Type B pancreatic cell (in vitro differentiated cells): ENCODE results near the gene LZTS3. TPM values are rescaled to one million over a fixed set of nuclear protein-coding genes. Genes with fewer than 3 reads are reported as not detected.

Source experiments
- DNase-seq: peaks from one replicate; pipeline ENCODE4 v3.0.0; 2021; ENCODE audit warnings: mixed read lengths; ENCODE audit not compliant: unreplicated experiment; ENCODE audit errors: extremely low spot score
- H3K27ac Mint-ChIP-seq: 2 replicates; pipeline ENCODE4 v1.8.0; 2021; ENCODE audit warnings: mild to moderate bottlenecking, mixed read lengths
- H3K27me3 Mint-ChIP-seq: 2 replicates; pipeline ENCODE4 v1.8.0; 2021; ENCODE audit warnings: mixed read lengths
- H3K36me3 Mint-ChIP-seq: 2 replicates; pipeline ENCODE4 v1.8.0; 2021; ENCODE audit warnings: mixed read lengths
- H3K4me1 Mint-ChIP-seq: one replicate; pipeline ENCODE4 v1.8.0; 2021; ENCODE audit warnings: mixed read lengths; ENCODE audit not compliant: unreplicated experiment
- H3K4me3 Mint-ChIP-seq: 2 replicates; pipeline ENCODE4 v1.8.0; 2021; ENCODE audit warnings: mild to moderate bottlenecking, mixed read lengths
- H3K9me3 Mint-ChIP-seq: 2 replicates; pipeline ENCODE4 v1.8.0; 2021; ENCODE audit warnings: mixed read lengths
- CTCF ChIP-seq: fragments of 200-600 bp; sonication (generic); conservative IDR thresholded peaks from 2 replicates; pipeline ENCODE4 v1.5.0; 2021; ENCODE audit warnings: antibody characterized with exemption, mild to moderate bottlenecking
- total RNA-seq: library from RNA; stranded (reverse); gene quantifications from 2 replicates; pipeline ENCODE4 v1.2.1, GENCODE V29; 2021; ENCODE audit warnings: low replicate concordance

Gene LZTS3
- total RNA-seq, 1 donor from 2014 or later = 17.3 TPM

DNA sequence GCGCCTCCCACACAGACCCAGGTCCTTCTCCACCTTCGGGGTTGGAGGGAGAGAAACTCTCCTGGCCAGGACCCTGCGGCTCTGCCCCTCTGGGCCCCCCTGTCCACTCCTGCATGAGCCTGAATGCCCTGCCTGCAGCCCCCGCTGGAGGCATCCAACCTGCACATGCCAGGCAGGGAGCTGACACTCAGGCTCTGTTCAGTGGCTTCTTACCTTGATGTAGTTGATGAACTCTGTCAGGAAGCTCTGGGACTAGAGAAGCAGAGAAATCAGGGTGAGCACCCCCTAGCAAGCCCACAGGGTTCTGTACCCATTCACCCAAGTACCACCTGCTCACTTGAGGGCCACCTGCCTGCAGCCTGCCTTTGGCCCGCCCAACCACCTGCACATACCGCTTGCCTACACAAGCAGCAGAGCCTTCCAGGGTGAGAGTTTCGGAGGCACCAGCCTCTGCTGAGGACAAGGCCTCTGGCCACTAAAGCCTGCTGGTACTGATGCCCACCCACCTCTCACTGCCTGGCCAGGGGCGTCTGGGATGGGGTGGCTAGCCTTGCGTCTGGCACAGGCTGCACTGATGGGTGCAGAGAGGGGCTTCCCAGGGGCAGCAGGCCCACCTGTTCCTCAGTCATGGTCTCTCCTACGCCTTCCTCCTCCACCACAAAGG is 21.4 kb upstream of the LZTS3 start:
- Mint-ChIP-seq H3K4me1 (no peaks in the 10 kb centered on the region), H3K27ac (no peak overlapping the region), H3K9me3 (no peaks in the 10 kb centered on the region), H3K27me3 (no peaks in the 10 kb centered on the region), H3K4me3 (no peak overlapping the region), H3K36me3 (peaks cover 42% of the 10 kb centered on the region)
- TF ChIP-seq CTCF = no peak
- no peak for DNase-seq

GRCh38 chr20:3193806-3194616 is 20.7 kb upstream of the LZTS3 start:
- DNase-seq = no peak
- peaks cover 38% of the 10 kb centered on the region for H3K36me3 Mint-ChIP-seq
- no peak for TF ChIP-seq CTCF
- H3K27me3 Mint-ChIP-seq = no peaks in the 10 kb centered on the region
- H3K4me1 Mint-ChIP-seq = no peaks in the 10 kb centered on the region
- no peak overlapping the region for H3K4me3 Mint-ChIP-seq
- no peak overlapping the region for H3K27ac Mint-ChIP-seq
- no peaks in the 10 kb centered on the region for H3K9me3 Mint-ChIP-seq

DNA sequence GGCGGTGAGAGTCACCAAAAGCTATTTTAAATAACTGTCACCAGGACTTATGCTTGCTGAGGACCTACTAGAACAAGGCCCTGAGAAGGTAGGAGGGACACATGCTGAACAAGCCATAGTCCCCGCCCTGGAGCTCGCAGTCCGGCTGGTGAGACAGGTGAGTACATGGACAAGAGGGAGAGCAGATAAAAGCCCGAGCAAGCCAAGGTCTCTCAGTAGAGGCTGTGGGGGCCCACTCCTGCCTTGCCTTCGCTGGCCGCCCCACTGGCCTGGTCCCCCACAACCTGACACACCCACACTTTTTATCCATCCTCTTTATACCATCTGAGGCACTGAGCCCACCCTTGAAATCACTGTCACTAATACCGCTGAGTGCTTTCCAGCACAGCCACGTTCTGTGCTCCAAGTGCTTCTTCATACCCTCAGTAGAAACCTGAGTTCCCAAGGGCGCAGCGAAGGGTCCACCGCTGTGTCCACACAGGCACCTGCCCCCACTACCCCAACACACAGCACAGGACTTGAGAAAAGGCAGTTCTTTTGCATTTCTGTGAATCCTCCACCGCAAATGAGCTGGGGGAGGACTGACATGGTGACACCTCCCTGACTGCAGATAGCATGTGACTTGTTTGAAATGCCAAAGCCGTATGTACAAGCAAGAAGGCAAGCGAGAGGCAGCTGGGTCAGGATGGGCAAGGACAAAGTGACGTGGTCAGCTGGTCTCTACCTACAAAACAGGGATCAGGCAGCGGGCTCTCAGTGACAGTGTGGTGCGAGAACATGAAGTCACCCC is 19.1 kb upstream of the LZTS3 start:
- Mint-ChIP-seq H3K4me3 (no peak overlapping the region), H3K27me3 (no peaks in the 10 kb centered on the region), H3K4me1 (no peaks in the 10 kb centered on the region), H3K27ac (no peak overlapping the region), H3K36me3 (peaks cover 36% of the 10 kb centered on the region), H3K9me3 (no peaks in the 10 kb centered on the region)
- no peak for TF ChIP-seq CTCF
- DNase-seq = no peak

GRCh38 chr20:3190681-3191111 is 17.3 kb upstream of the LZTS3 start:
- no peaks in the 10 kb centered on the region for H3K9me3 Mint-ChIP-seq
- H3K27me3 Mint-ChIP-seq = no peaks in the 10 kb centered on the region
- H3K4me3 Mint-ChIP-seq = no peak overlapping the region
- H3K27ac Mint-ChIP-seq = no peak overlapping the region
- TF ChIP-seq CTCF = no peak
- no peaks in the 10 kb centered on the region for H3K4me1 Mint-ChIP-seq
- no peak for DNase-seq
- peaks cover 29% of the 10 kb centered on the region for H3K36me3 Mint-ChIP-seq

DNA sequence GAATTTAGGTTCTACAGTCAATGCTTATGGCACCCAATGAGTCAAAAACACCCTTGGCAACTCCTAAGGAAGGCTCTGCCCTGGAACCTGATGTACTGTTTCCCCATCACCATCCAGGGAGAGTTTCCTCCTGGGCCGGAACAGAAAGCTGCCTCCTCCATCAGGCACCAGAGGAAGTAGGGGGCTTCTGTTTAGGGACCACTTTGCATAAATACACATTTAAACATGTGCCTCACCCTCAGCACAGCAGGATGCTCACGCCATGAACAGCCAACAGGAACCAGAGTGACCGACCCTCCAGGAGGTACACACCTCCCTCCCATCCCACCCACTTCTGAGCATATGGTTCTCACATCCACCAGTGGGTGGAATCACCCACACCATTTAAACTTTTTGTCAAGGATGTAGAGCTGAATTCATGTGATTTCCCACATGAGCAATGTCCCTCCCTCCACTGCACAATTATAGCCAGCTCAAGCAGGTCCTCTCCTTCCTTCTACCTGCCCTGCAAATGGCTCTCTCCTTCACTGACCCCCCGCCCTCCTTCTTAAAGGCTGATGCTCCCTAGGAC is 16.3 kb upstream of the LZTS3 start:
- H3K27me3 Mint-ChIP-seq = no peaks in the 10 kb centered on the region
- H3K9me3 Mint-ChIP-seq = no peaks in the 10 kb centered on the region
- no peak for TF ChIP-seq CTCF
- peaks cover 24% of the 10 kb centered on the region for H3K36me3 Mint-ChIP-seq
- no peak overlapping the region for H3K27ac Mint-ChIP-seq
- no peak overlapping the region for H3K4me3 Mint-ChIP-seq
- DNase-seq = no peak
- H3K4me1 Mint-ChIP-seq = no peaks in the 10 kb centered on the region
